ENCODE data around the gene GALE.

- TF ChIP-seq CTCF (conservative IDR thresholded peaks at IDR 0.05; ENCODE audit: low read depth, low read length) (no peak), EZH2 (IDR thresholded peaks at IDR 0.05; ENCODE audit: low read length, unreplicated experiment) (no peak), EZH2phosphoT487 (IDR thresholded peaks at IDR 0.05; ENCODE audit: borderline replicate concordance, low read length) (no peak)
Measured at GRCh38 chr1:23790696-23791515, 9.6 kb downstream of the GALE start, which contains the start of gene LYPLA2.
